Erythroblast (primary cell): Measurements from ENCODE around the gene PIK3C2A.

ENCODE experiments used
- GATA1 ChIP-seq: IDR thresholded peaks from 2 replicates; pipeline ENCODE4 v1.6.1; 2011; ENCODE audit warnings: low read depth, mild to moderate bottlenecking, control low read depth, low read length, moderate library complexity
- POLR2A ChIP-seq: IDR thresholded peaks from 2 replicates; pipeline ENCODE4 v1.6.1; 2011; ENCODE audit warnings: mild to moderate bottlenecking, low read length

DNA sequence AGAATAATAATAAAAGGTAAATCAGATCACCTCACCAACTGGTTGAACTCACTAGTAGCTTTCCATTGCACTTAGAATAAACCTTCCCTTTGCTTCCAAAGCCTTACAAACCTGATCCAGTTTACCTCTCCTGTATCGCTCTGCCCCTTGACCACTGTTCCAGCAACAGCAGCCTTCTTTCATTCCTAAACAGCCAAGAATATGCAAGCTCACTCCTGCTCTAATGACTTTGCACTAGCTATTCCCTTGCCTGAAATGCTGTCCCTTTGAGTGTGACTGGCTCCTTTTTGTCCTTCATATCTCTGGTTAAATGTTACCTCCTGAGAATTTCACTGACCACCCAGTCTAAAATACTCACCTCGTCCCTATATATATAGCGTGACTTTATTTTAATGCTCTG, 9.6 kb upstream of the PIK3C2A start:
- TF ChIP-seq POLR2A (no peak), GATA1 (no peak)
